Activated CD4-positive, alpha-beta memory T cell treated with anti-CD3 and anti-CD28 coated beads for 36 hours (primary cell): ENCODE results near the gene PAX9. TPM values are rescaled to one million over a fixed set of nuclear protein-coding genes. Genes with fewer than 3 reads are reported as not detected.
A peak's percentile ranks its signal among the peaks of the same experiment; 100 is the strongest.

Experiments
- CTCF ChIA-PET: fragments of 350-600 bp; sonication (Branson Sonifier 250); formaldehyde crosslinking; loops from one replicate; lab custom pipeline; 2021; ENCODE audit warnings: antibody characterized with exemption, inconsistent platforms; lab: Charles Lee
- POLR2A ChIA-PET: fragments of 350-600 bp; sonication (Branson Sonifier 250); formaldehyde crosslinking; loops from one replicate; lab custom pipeline; 2021; ENCODE audit warnings: antibody characterized with exemption; lab: Charles Lee
- DNase-seq: peaks from one replicate; pipeline ENCODE4 v3.0.0-alpha.2; 2020
- H3K27ac Mint-ChIP-seq: one replicate; pipeline ENCODE4 v1.8.0; 2021; ENCODE audit warnings: mixed read lengths
- H3K27me3 Mint-ChIP-seq: one replicate; pipeline ENCODE4 v1.8.0; 2021; ENCODE audit warnings: mixed read lengths
- H3K36me3 Mint-ChIP-seq: one replicate; pipeline ENCODE4 v1.8.0; 2021; ENCODE audit warnings: mixed read lengths
- H3K4me1 Mint-ChIP-seq: one replicate; pipeline ENCODE4 v1.8.0; 2021; ENCODE audit warnings: low read depth, mixed read lengths
- H3K4me3 Mint-ChIP-seq: one replicate; pipeline ENCODE4 v1.8.0; 2021; ENCODE audit warnings: mild to moderate bottlenecking, mixed read lengths
- H3K9me3 Mint-ChIP-seq: one replicate; pipeline ENCODE4 v1.8.0; 2021; ENCODE audit warnings: mixed read lengths
- intact Hi-C: fragments of 100-400 bp; cut with micrococcal nuclease; formaldehyde crosslinking; loops from one replicate; pipeline ENCODE4 v1.15.1; 2023
- total RNA-seq, 2 experiments: library from RNA; stranded (reverse); gene quantifications; one replicate each; pipeline ENCODE4 v1.2.3, GENCODE V29; 2021

The PAX9 gene
- total RNA-seq, 2 experiments from 2014 or later: not detected

DNA sequence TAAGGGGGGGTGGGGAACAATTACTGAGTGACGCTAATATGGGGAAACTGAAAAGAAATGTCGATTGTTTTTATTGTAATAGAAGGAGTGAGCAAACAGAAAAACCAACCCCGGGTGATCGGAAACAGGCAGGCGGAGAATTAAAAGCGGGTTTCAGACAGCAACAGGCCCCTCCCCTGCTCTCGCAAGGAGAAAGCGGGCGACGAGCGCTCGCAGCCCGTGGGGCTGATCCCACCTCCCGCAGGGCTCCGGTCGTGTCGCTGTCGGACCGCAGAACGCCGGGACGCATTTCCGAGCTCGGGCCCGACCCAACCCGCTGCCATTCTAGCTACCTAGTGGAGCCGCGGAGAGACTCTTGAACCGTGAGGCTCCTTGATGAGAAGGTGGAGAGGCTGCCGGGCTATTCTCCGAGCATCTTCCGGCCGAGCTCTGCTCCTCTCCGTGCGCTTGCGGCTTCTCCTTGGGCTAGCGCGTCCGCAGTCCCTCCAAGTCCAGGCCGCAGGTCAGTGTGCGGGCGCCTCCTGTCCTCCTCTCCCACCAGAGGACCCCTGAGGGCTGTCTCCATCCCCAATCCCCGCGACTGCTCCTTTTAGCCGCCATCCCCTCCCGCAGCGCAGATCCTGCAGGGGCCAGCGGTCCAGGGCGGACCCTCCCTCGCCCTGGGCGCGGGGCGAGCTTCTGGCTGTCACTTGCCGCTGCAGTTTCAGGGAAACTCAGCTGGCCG, 4.1 kb upstream of the PAX9 start:
- Mint-ChIP-seq H3K36me3 (peaks cover 3% of the 10 kb centered on the region), H3K27ac (no peak overlapping the region), H3K4me1 (peaks cover 34% of the 10 kb centered on the region), H3K4me3 (no peak overlapping the region), H3K27me3 (peaks cover 81% of the 10 kb centered on the region), H3K9me3 (no peaks in the 10 kb centered on the region)
- intact Hi-C loops: loop anchor here (2.0 to 5.0 kb wide), 2 partner anchors 153 to 940 kb away; partner anchors contain the start of genes FOXA1 and TTC6
- no peak for DNase-seq
- ChIA-PET CTCF (interaction anchor here (1.1 to 1.7 kb wide), 2 partner anchors 9 to 11 kb away, joined by 3 to 4 read pairs; no protein-coding TSS in a partner anchor), POLR2A (no interaction called here)

DNA sequence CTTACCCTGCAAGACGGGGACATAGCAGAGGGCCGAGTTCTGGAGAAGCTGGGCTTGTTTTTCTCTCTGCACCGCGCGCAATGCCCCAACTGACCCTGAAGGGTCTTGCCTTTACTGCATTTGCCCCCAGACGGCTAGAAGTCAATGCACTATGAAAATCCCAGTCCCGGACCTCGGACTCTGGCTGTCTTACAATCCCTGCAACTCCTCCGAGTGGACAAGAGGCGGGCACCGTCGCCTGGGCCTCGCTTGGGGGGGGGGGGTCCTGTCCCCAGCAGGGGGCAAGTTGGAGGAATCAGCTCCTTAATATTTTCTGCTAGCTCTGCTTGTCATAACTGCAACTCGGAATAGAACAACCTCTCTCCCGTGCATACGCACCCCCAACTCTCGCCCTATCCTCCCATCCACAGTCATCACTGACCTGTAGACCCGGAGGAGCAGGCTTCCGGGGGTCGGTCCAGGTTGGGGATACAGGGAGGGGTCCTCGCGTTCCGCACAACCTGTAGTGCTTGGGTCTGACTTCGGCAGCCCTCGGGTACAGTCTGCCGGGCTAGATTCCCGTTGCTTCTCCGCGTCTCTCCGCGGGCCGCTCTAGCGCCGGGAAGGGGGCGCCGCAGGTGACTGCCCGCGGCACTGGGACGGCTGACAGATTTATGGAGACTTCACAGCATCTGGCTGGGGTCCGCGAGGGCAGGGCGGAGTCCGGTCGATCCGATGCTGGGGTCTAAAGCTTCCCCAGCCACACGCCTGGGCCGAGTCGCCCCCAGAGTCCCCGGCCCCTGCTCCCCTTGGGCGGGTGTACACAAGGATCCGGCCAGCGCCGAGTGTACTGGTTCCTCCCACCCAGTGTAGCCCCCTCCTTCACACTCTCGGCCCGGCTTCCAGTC, 3.3 kb upstream of the PAX9 start:
- peaks cover 3% of the 10 kb centered on the region for H3K36me3 Mint-ChIP-seq
- H3K9me3 Mint-ChIP-seq: no peaks in the 10 kb centered on the region
- POLR2A ChIA-PET: no interaction called here
- peaks cover 81% of the 10 kb centered on the region for H3K27me3 Mint-ChIP-seq
- H3K4me3 Mint-ChIP-seq: no peak overlapping the region
- H3K27ac Mint-ChIP-seq: no peak overlapping the region
- DNase-seq: no peak
- CTCF ChIA-PET: interaction anchor here (1.1 to 1.4 kb wide), 2 partner anchors 9 to 10 kb away, joined by 3 read pairs; no protein-coding TSS in a partner anchor
- intact Hi-C loops: loop anchor here (5.0 kb wide), 1 partner anchor 939 kb away; the partner anchor contains the start of genes FOXA1 and TTC6
- peaks cover 39% of the 10 kb centered on the region for H3K4me1 Mint-ChIP-seq

DNA sequence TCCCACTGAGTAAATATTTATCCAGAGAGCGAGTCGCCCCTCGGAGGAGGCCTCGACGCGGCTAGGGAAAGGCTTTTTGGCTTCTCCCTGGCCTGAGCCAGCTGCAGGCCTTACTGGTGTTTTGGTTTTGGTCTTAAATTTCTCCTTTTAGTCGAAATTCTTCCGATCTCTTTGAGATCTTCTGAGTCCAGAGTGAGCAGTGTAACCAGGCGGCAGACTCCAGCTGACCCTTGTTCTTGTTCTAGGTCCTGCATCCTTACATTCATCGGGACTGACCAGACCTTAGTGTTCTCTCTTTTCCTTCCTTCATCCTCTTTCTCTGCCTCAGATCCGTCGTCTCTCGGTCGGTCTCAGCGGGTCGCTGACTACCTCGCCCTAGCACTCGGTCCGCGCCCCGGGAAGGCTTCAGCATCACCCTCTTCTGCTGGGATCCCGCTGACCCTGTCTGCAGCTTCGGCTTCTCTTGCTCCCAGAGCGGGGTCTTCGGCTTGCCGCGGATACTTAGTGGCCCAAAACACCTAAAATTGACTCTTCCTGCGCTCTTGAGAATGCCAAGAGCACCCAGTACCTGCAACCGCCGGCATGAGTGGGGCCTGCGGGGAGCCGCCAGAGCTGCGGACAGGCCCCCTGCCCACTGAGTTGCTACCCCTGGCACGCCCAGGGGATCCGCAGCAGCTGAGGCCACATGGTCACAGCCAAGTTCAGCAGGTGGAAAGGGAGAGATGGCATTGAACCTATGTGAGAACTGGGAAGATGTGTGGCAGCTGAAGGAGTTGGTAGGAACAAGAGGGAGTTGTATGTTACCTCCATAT, 2.4 kb upstream of the PAX9 start:
- Mint-ChIP-seq H3K27ac (no peak overlapping the region), H3K4me3 (no peak overlapping the region), H3K9me3 (no peaks in the 10 kb centered on the region), H3K4me1 (peaks cover 48% of the 10 kb centered on the region), H3K36me3 (peaks cover 3% of the 10 kb centered on the region), H3K27me3 (peaks cover 84% of the 10 kb centered on the region)
- ChIA-PET CTCF (interaction anchor here (1.0 to 1.4 kb wide), 2 partner anchors 8 to 9 kb away, joined by 3 read pairs; no protein-coding TSS in a partner anchor), POLR2A (interaction anchor here (0.5 kb wide), 1 partner anchor 105 kb away, joined by 3 read pairs; no protein-coding TSS in a partner anchor)
- intact Hi-C loops: loop anchor here (5.0 kb wide), 1 partner anchor 938 kb away; the partner anchor contains the start of genes FOXA1 and TTC6
- DNase-seq: no peak

DNA sequence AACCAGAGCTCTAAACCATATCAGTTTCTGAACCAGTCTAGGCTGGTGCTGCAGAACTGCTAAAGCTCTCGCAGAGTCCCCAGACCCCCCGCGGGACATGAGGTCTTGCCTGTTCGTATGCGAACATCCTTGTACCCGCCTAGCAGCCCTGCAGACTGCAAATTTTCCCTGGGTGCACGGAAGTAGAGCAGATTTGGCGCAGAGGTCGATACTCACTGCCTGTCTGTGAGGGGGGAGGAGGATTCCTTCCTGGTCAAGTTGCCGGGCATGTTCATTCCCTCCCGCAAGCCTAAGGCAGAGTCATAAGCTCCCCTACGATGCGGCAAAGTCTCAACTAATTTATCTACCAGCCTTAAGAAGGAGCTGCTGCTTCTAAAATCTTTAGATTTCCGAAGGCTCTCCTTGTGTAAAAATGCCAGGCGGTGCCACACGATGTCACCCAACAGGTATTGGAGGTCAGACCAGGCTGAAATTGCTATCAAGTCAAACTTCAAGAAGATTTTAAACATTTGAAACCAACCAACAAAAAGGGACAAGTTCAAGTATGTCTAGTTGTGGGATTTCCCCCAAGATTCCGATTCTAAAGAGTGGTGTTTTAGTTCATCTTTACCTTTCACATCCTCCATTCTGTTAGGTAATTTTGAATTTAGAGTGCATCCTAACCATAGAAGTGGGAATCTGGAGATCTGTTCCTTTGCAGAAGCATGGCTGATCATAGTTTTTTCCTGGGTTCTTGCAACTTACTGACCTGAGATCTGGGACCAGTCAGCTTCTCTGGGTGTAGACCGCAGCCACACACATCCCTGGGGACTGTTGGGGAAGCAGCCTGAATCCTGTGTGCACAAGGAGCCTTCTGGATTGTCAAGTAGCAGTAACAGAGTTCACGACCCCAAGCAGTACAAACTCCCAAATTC, 1.6 kb upstream of the PAX9 start:
- peaks cover 3% of the 10 kb centered on the region for H3K36me3 Mint-ChIP-seq
- ChIA-PET POLR2A (no interaction called here), CTCF (interaction anchor here (1.0 kb wide), 1 partner anchor 9 kb away, joined by 3 read pairs; no protein-coding TSS in a partner anchor)
- intact Hi-C loops: loop anchor here (2.0 to 5.0 kb wide), 4 partner anchors 75 to 937 kb away; partner anchors contain the start of genes FOXA1, NKX2-1 and TTC6
- no peak overlapping the region for H3K27ac Mint-ChIP-seq
- no peaks in the 10 kb centered on the region for H3K9me3 Mint-ChIP-seq
- H3K27me3 Mint-ChIP-seq: peaks cover 83% of the 10 kb centered on the region
- no peak overlapping the region for H3K4me3 Mint-ChIP-seq
- DNase-seq: no peak
- H3K4me1 Mint-ChIP-seq: peaks cover 49% of the 10 kb centered on the region

DNA sequence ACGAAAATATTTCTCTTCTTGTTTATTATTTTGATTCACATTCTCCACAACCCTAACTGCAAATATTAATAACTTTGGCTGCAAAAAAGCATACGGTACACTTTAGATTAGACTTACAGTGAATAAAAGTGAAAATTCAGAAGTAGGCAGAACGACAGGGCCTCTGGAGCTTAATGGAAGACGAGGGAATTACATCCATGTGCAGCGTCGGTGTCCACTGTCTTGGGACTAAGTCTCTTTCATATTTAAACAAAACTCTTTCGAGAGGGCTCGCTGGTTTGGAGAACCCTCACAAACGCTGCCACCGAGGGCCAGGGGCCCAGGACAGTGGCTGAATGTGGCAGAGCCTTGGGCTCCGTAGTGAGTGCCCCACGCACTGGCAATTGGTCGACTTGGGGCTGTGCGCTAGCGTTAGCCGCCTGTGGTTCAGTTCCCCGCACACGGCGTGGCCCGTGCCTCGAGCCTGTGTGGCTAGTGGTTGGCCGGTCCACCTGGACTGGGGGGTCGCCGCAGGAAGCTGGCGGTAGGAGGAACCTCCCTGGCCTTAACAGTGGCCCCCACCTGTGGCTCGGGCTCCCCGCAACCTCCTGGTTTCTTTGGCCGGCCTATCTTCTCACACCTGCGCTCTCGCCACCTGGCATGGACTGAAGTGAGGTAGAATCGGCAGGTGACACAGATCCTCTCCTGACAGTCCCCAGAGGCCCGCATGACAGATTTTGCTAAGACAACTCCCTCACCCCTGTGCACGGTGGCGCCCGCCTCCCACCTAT, 739 bp upstream of the PAX9 start:
- peaks cover 3% of the 10 kb centered on the region for H3K36me3 Mint-ChIP-seq
- DNase-seq: no peak
- H3K9me3 Mint-ChIP-seq: no peaks in the 10 kb centered on the region
- H3K27me3 Mint-ChIP-seq: peaks cover 83% of the 10 kb centered on the region
- H3K27ac Mint-ChIP-seq: no peak overlapping the region
- H3K4me1 Mint-ChIP-seq: peaks cover 53% of the 10 kb centered on the region
- ChIA-PET POLR2A (no interaction called here), CTCF (no interaction called here)
- intact Hi-C loops: loop anchor here (2.0 kb wide), 3 partner anchors 76 to 282 kb away; partner anchors contain the start of gene NKX2-1
- H3K4me3 Mint-ChIP-seq: no peak overlapping the region

DNA sequence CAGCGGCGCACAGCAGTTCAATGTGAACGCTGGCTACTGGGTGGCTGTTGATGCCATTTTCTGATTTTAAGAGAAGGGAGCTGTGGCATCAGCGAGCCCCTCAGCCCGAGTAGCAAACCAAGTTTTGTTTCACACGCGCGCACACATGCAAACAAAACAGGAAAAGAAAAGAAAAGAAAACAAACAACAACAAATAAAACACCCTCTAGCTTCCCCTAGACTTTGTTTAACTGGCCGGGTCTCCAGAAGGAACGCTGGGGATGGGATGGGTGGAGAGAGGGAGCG, 540 bp downstream of the PAX9 start:
- ChIA-PET POLR2A (no interaction called here), CTCF (no interaction called here)
- H3K9me3 Mint-ChIP-seq: no peaks in the 10 kb centered on the region
- peaks cover 45% of the 10 kb centered on the region for H3K4me1 Mint-ChIP-seq
- H3K27me3 Mint-ChIP-seq: peaks cover 77% of the 10 kb centered on the region
- no peak overlapping the region for H3K4me3 Mint-ChIP-seq
- no peak for DNase-seq
- intact Hi-C loops: no loop called here
- no peak overlapping the region for H3K27ac Mint-ChIP-seq
- H3K36me3 Mint-ChIP-seq: peaks cover 3% of the 10 kb centered on the region

DNA sequence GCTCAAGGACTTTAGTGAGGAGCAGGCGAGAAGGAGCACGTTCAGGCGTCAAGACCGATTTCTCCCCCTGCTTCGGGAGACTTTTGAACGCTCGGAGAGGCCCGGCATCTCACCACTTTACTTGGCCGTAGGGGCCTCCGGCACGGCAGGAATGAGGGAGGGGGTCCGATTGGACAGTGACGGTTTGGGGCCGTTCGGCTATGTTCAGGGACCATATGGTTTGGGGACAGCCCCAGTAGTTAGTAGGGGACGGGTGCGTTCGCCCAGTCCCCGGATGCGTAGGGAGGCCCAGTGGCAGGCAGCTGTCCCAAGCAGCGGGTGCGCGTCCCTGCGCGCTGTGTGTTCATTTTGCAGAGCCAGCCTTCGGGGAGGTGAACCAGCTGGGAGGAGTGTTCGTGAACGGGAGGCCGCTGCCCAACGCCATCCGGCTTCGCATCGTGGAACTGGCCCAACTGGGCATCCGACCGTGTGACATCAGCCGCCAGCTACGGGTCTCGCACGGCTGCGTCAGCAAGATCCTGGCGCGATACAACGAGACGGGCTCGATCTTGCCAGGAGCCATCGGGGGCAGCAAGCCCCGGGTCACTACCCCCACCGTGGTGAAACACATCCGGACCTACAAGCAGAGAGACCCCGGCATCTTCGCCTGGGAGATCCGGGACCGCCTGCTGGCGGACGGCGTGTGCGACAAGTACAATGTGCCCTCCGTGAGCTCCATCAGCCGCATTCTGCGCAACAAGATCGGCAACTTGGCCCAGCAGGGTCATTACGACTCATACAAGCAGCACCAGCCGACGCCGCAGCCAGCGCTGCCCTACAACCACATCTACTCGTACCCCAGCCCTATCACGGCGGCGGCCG, 1.1 kb downstream of the PAX9 start:
- intact Hi-C loops: no loop called here
- Mint-ChIP-seq H3K27me3 (peaks cover 75% of the 10 kb centered on the region), H3K4me3 (no peak overlapping the region), H3K27ac (no peak overlapping the region), H3K4me1 (peaks cover 45% of the 10 kb centered on the region), H3K9me3 (no peaks in the 10 kb centered on the region), H3K36me3 (peaks cover 4% of the 10 kb centered on the region)
- CTCF ChIA-PET: no interaction called here
- DNase-seq: no peak
- POLR2A ChIA-PET: no interaction called here

DNA sequence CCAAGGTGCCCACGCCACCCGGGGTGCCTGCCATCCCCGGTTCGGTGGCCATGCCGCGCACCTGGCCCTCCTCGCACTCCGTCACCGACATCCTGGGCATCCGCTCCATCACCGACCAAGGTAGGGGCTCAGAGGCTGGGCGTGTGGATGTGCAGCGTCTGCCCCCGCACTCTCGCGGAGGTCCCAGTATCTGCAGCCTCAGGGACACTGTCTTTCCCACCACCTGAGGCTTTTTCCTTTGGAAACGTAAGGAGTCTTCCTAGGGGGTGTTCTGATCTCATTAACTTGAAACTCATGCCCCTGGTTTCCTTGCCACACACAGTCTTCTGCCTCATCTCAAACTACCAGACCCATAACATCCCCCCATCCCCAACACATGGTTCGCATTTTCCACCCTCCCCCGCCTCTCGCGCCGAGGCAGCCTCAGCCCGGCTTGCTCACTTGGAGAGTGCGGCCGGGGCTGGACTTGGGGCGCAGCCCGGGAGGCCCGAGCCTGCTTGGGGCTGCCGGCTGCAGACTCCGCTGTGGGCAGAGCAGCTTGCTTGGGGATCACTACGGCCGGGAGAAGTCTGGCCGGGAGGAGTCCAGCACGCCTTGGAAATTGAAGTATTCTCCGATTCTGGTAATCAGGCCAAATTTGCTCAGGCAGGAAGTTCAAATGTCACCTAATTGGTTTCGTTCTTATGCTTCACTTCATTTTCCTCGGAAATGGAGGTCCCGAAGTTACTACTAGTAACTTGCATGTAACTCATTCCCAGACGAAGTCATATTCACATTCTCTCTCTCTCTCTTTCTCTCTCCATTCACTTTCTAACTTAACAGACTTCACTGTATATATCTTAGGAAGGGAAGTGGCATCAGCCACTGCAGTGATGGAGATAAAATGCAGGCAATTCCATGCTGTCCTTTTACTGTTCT, 2.0 kb downstream of the PAX9 start:
- Mint-ChIP-seq H3K9me3 (no peaks in the 10 kb centered on the region), H3K27ac (no peak overlapping the region), H3K36me3 (peaks cover 4% of the 10 kb centered on the region), H3K4me3 (peak overlapping the region; percentile 6), H3K4me1 (peaks cover 42% of the 10 kb centered on the region), H3K27me3 (peaks cover 75% of the 10 kb centered on the region)
- POLR2A ChIA-PET: no interaction called here
- CTCF ChIA-PET: no interaction called here
- no peak for DNase-seq
- intact Hi-C loops: no loop called here
